HCT116 (cell line): ENCODE measurements around the gene TRPM3. TPM values are rescaled to one million over a fixed set of nuclear protein-coding genes. Genes with fewer than 3 reads are reported as not detected.

ENCODE experiments used
- ATAC-seq: fragments of 200-7000 bp; cut with Tn5 transposase; 2 replicates; pipeline ENCODE4 v1.9.1; 2020; ENCODE audit warnings: mild to moderate bottlenecking, moderate library complexity
- BruUV-seq: library from RNA; stranded (reverse); fragments of 400-500 nt; replicated peaks from 2 replicates; lab custom pipeline; 2021; lab: Mats Ljungman, UMichigan
- CTCF ChIA-PET: fragments of 300-600 bp; sonication (Branson Sonifier 250); formaldehyde crosslinking; loops from one replicate; lab custom pipeline; 2021; ENCODE audit warnings: antibody characterized with exemption; lab: Charles Lee
- POLR2A ChIA-PET: fragments of 300-600, 350-600 bp; sonication (Branson Sonifier 250); formaldehyde crosslinking; loops from one replicate; lab custom pipeline; 2021; ENCODE audit warnings: antibody characterized with exemption; lab: Charles Lee
- RAD21 ChIA-PET, 2 experiments: fragments of 300-600 bp; sonication (Branson Sonifier 250); formaldehyde crosslinking; loops; one replicate each; lab custom pipeline; 2023; ENCODE audit warnings: low total read pairs in 2 of 2; ENCODE audit not compliant: uncharacterized antibody in 2 of 2, unreplicated experiment in 2 of 2, low non-redundant PET in 1 of 2; lab: Charles Lee
- DNase-seq: peaks from one replicate; pipeline ENCODE4 v3.0.0-alpha.2; 2010; ENCODE audit warnings: low read depth, low spot score
- H2AFZ ChIP-seq: fragments of 200-600 bp; shearing (Covaris generic), sonication (generic); 2 replicates; pipeline ENCODE4 v1.6.1; 2017; ENCODE audit warnings: low read depth, mixed run types, mixed read lengths, antibody characterized with exemption, low read length; ENCODE audit not compliant: poor library complexity, severe bottlenecking
- H3K27ac ChIP-seq: 2 replicates; pipeline ENCODE4 v1.5.1; 2012; ENCODE audit warnings: low read depth, low read length
- H3K27me3 ChIP-seq: fragments of 200-600 bp; sonication (generic); 2 replicates; pipeline ENCODE4 v1.6.1; 2016; ENCODE audit warnings: mixed run types, low read length, mixed read lengths; ENCODE audit not compliant: insufficient read depth
- H3K36me3 ChIP-seq, 2 experiments: fragments of 200-500 bp in 1 of 2; fragments of 200-600 bp in 1 of 2; sonication (Bioruptor generic) in 1 of 2; sonication (generic) in 1 of 2; 2 replicates each; pipeline versions ENCODE4 v1.5.1 to v1.6.1; 2014 to 2016; ENCODE audit warnings: low read length in 2 of 2, inconsistent platforms in 1 of 2, mixed read lengths in 1 of 2, mixed run types in 1 of 2; ENCODE audit not compliant: insufficient read depth in 2 of 2, control insufficient read depth in 1 of 2
- H3K4me1 ChIP-seq, 2 experiments: fragments of 200-600 bp in 1 of 2; sonication (generic) in 1 of 2; 2 replicates each; pipeline versions ENCODE4 v1.5.1 to v1.6.1; 2012 to 2017; ENCODE audit warnings: low read length in 2 of 2, inconsistent platforms in 1 of 2, mild to moderate bottlenecking in 1 of 2, mixed read lengths in 1 of 2, mixed run types in 1 of 2, moderate library complexity in 1 of 2; ENCODE audit not compliant: insufficient read depth in 2 of 2, control insufficient read depth in 1 of 2
- H3K4me2 ChIP-seq: fragments of 200-600 bp; sonication (generic); 2 replicates; pipeline ENCODE4 v1.6.1; 2017; ENCODE audit warnings: mixed run types, low read length, mixed read lengths
- H3K4me3 ChIP-seq, 2 experiments: fragments of 200-600 bp in 1 of 2; sonication (generic) in 1 of 2; replicated peaks in 1 of 2; 2 replicates each; pipeline ENCODE4 v1.5.1; 2011 to 2016; ENCODE audit warnings: low read length in 2 of 2, control low read depth in 1 of 2, low read depth in 1 of 2, mild to moderate bottlenecking in 1 of 2, mixed read lengths in 1 of 2, mixed run types in 1 of 2
- H3K79me2 ChIP-seq: fragments of 200-600 bp; sonication (generic); 2 replicates; pipeline ENCODE4 v1.6.1; 2017; ENCODE audit warnings: mild to moderate bottlenecking, mixed run types, low read length, moderate library complexity, mixed read lengths; ENCODE audit not compliant: insufficient read depth
- H3K9ac ChIP-seq: fragments of 200-600 bp; sonication (generic); 2 replicates; pipeline ENCODE4 v1.6.1; 2016; ENCODE audit warnings: low read length, mixed read lengths
- H3K9me2 ChIP-seq: fragments of 200-600 bp; sonication (generic), shearing (Covaris generic); 2 replicates; pipeline ENCODE4 v1.6.1; 2017; ENCODE audit warnings: mixed run types, mild to moderate bottlenecking, moderate library complexity; ENCODE audit not compliant: insufficient read depth
- H3K9me3 ChIP-seq, 2 experiments: fragments of 200-500 bp in 1 of 2; fragments of 200-600 bp in 1 of 2; sonication (Bioruptor generic) in 1 of 2; sonication (generic) in 1 of 2; 2 replicates each; pipeline ENCODE4 v1.6.1; 2014 to 2017; ENCODE audit warnings: low read length in 2 of 2, mixed read lengths in 2 of 2, inconsistent platforms in 1 of 2, low read depth in 1 of 2, mild to moderate bottlenecking in 1 of 2, mixed run types in 1 of 2, moderate library complexity in 1 of 2; ENCODE audit not compliant: control insufficient read depth in 1 of 2, insufficient read depth in 1 of 2
- H4K20me1 ChIP-seq: fragments of 200-600 bp; sonication (generic), shearing (Covaris generic); 2 replicates; pipeline ENCODE4 v1.6.1; 2017; ENCODE audit warnings: mixed run types, mild to moderate bottlenecking, moderate library complexity; ENCODE audit not compliant: insufficient read depth
- CBX3 ChIP-seq: IDR thresholded peaks from 2 replicates; pipeline ENCODE4 v1.6.1; 2012; ENCODE audit warnings: low read depth
- EGR1 ChIP-seq: IDR thresholded peaks from 2 replicates; pipeline ENCODE4 v1.6.1; 2012; ENCODE audit warnings: low read depth
- POLR2AphosphoS5 ChIP-seq: IDR thresholded peaks from 2 replicates; pipeline ENCODE4 v1.6.1; 2011; ENCODE audit warnings: mild to moderate bottlenecking, low read depth, low read length, moderate library complexity
- SP1 ChIP-seq: IDR thresholded peaks from 2 replicates; pipeline ENCODE4 v1.6.1; 2012; ENCODE audit warnings: low read depth
- intact Hi-C: fragments of 100-400 bp; cut with micrococcal nuclease; formaldehyde crosslinking; loops from 2 replicates; pipeline ENCODE4 v1.10.0; 2022
- total RNA-seq: library from RNA; stranded (reverse); gene quantifications from one replicate; pipeline ENCODE4 v1.2.1, GENCODE V29; 2021; ENCODE audit not compliant: unreplicated experiment
- TF ChIP-seq, protein P1 (sequence below): IDR thresholded peaks from 2 replicates; pipeline ENCODE4 v1.6.1; 2012
- TF ChIP-seq, protein P2 (sequence below): IDR thresholded peaks from 2 replicates; pipeline ENCODE4 v1.6.1; 2012; ENCODE audit warnings: low read depth
- TF ChIP-seq, protein P3 (sequence below): IDR thresholded peaks from 2 replicates; pipeline ENCODE4 v1.6.1; 2012

TRPM3 gene
- total RNA-seq, 1 experiment from 2014 or later, result not detected

DNA sequence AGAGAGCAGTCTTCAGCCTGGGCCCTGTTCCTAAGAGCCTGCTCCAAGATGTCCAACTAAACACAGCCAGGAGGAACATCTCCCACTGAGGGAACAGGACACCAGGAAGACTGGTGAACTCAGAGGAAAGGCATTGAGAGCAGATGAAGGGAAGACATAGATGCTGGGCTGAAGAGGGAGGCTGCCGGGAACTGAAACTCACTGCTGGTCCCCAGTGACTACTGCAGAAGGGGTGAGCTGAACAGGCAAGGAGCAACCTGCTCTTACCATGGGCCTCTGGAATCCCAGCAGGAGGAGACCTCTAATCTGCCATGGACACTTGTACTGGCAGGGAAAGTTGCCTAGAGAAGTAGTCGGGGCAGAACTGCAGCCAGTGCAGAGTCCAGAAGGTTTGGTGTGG is 95.7 kb downstream of the TRPM3 start:
- Histone ChIP-seq H3K4me2 (no peak overlapping the region), H3K27me3 (peaks cover 8% of the 10 kb centered on the region), H3K9ac (no peak overlapping the region), H3K4me1 (no peaks in the 10 kb centered on the region), H3K9me2 (no peaks in the 10 kb centered on the region), H2AFZ (no peak overlapping the region), H3K79me2 (no peaks in the 10 kb centered on the region), H3K27ac (no peak overlapping the region), H3K9me3 (no peaks in the 10 kb centered on the region), H4K20me1 (no peaks in the 10 kb centered on the region), H3K36me3 (no peaks in the 10 kb centered on the region), H3K4me3 (no peak overlapping the region)
- BruUV-seq, result no TSS peak
- ATAC-seq, result no peak
- RAD21 ChIA-PET, result no interaction called here
- no peak for DNase-seq
- intact Hi-C loops, result no loop called here
- TF ChIP-seq EGR1, result no peak
- TF ChIP-seq, protein P1, sequence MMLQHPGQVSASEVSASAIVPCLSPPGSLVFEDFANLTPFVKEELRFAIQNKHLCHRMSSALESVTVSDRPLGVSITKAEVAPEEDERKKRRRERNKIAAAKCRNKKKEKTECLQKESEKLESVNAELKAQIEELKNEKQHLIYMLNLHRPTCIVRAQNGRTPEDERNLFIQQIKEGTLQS, result no peak
- no peak for TF ChIP-seq POLR2AphosphoS5
- TF ChIP-seq, protein P2, sequence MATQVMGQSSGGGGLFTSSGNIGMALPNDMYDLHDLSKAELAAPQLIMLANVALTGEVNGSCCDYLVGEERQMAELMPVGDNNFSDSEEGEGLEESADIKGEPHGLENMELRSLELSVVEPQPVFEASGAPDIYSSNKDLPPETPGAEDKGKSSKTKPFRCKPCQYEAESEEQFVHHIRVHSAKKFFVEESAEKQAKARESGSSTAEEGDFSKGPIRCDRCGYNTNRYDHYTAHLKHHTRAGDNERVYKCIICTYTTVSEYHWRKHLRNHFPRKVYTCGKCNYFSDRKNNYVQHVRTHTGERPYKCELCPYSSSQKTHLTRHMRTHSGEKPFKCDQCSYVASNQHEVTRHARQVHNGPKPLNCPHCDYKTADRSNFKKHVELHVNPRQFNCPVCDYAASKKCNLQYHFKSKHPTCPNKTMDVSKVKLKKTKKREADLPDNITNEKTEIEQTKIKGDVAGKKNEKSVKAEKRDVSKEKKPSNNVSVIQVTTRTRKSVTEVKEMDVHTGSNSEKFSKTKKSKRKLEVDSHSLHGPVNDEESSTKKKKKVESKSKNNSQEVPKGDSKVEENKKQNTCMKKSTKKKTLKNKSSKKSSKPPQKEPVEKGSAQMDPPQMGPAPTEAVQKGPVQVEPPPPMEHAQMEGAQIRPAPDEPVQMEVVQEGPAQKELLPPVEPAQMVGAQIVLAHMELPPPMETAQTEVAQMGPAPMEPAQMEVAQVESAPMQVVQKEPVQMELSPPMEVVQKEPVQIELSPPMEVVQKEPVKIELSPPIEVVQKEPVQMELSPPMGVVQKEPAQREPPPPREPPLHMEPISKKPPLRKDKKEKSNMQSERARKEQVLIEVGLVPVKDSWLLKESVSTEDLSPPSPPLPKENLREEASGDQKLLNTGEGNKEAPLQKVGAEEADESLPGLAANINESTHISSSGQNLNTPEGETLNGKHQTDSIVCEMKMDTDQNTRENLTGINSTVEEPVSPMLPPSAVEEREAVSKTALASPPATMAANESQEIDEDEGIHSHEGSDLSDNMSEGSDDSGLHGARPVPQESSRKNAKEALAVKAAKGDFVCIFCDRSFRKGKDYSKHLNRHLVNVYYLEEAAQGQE, result no peak
- TF ChIP-seq, protein P3, sequence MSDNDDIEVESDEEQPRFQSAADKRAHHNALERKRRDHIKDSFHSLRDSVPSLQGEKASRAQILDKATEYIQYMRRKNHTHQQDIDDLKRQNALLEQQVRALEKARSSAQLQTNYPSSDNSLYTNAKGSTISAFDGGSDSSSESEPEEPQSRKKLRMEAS, result no peak
- no peak for TF ChIP-seq CBX3
- TF ChIP-seq SP1, result no peak
- CTCF ChIA-PET, result no interaction called here
- POLR2A ChIA-PET, result no interaction called here
